Measurements from ENCODE around the gene KCMF1.

The KCMF1 gene

GRCh38 chr2:85095094-85095493 lies 124.1 kb downstream of the KCMF1 start:
- H3K4me3 ChIP-seq (ENCODE audit: low read depth, low read length): no peak overlapping the region
- DNase-seq (ENCODE audit: low read depth, low spot score): no peak
- in situ Hi-C loops (cut with HindIII; ENCODE audit: low sequenced_read_pairs): no loop called here
- TF ChIP-seq CTCF (IDR thresholded peaks at IDR 0.05; ENCODE audit: low read depth, low read length): no peak

GRCh38 chr2:85096616-85097015 lies 125.7 kb downstream of the KCMF1 start:
- H3K4me3 ChIP-seq (ENCODE audit: low read depth, low read length): no peak overlapping the region
- no peak for TF ChIP-seq CTCF (IDR thresholded peaks at IDR 0.05; ENCODE audit: low read depth, low read length)
- in situ Hi-C loops (cut with HindIII; ENCODE audit: low sequenced_read_pairs): no loop called here
- DNase-seq (ENCODE audit: low read depth, low spot score): no peak

- in situ Hi-C loops (cut with HindIII; ENCODE audit: low sequenced_read_pairs): no loop called here
- no peak overlapping the region for H3K4me3 ChIP-seq (ENCODE audit: low read depth, low read length)
- TF ChIP-seq CTCF (IDR thresholded peaks at IDR 0.05; ENCODE audit: low read depth, low read length): no peak
- DNase-seq (ENCODE audit: low read depth, low spot score): no peak
Measured at GRCh38 chr2:85104228-85104627, 133.3 kb downstream of the KCMF1 start.

GRCh38 chr2:85106489-85107180 lies 135.7 kb downstream of the KCMF1 start:
- DNase-seq (ENCODE audit: low read depth, low spot score): no peak
- in situ Hi-C loops (cut with HindIII; ENCODE audit: low sequenced_read_pairs): no loop called here
- no peak overlapping the region for H3K4me3 ChIP-seq (ENCODE audit: low read depth, low read length)
- no peak for TF ChIP-seq CTCF (IDR thresholded peaks at IDR 0.05; ENCODE audit: low read depth, low read length)
